HepG2 (cell line): ENCODE results near the gene CELF2.

Experiments used
- CENPX ChIP-seq: sonication (generic); formaldehyde crosslinking; IDR thresholded peaks from 2 replicates; pipeline ENCODE4 v1.9.0; 2021; ENCODE audit warnings: mild to moderate bottlenecking, missing genetic modification reagents, moderate library complexity
- CTCF ChIP-seq: sonication (generic); formaldehyde crosslinking; IDR thresholded peaks from 2 replicates; pipeline ENCODE4 v1.5.0; 2020; ENCODE audit warnings: mild to moderate bottlenecking, missing genetic modification reagents, moderate library complexity
- E2F1 ChIP-seq: sonication (generic); formaldehyde crosslinking; IDR thresholded peaks from 2 replicates; pipeline ENCODE4 v1.5.0; 2020; ENCODE audit warnings: missing genetic modification reagents
- PAX8 ChIP-seq: sonication (generic); formaldehyde crosslinking; IDR thresholded peaks from 2 replicates; pipeline ENCODE4 v1.8.0; 2022; ENCODE audit warnings: mild to moderate bottlenecking, missing genetic modification reagents, borderline replicate concordance
- PHF20 ChIP-seq: sonication (generic); formaldehyde crosslinking; IDR thresholded peaks from 2 replicates; pipeline ENCODE4 v1.5.0; 2020; ENCODE audit warnings: mild to moderate bottlenecking, missing genetic modification reagents
- PRMT3 ChIP-seq: sonication (generic); formaldehyde crosslinking; IDR thresholded peaks from 2 replicates; pipeline ENCODE4 v1.8.1; 2022; ENCODE audit warnings: low read depth, mild to moderate bottlenecking, moderate library complexity, missing genetic modification reagents, borderline replicate concordance
- TBP ChIP-seq: sonication (generic); formaldehyde crosslinking; IDR thresholded peaks from 2 replicates; pipeline ENCODE4 v1.5.0; 2020; ENCODE audit warnings: missing genetic modification reagents
- ZNF501 ChIP-seq: sonication (generic); formaldehyde crosslinking; IDR thresholded peaks from 2 replicates; pipeline ENCODE4 v1.5.1; 2020; ENCODE audit warnings: mild to moderate bottlenecking, moderate library complexity, missing genetic modification reagents
- TF ChIP-seq, protein P1 (sequence below): sonication (generic); formaldehyde crosslinking; IDR thresholded peaks from 2 replicates; pipeline ENCODE4 v1.4.0; 2020; ENCODE audit warnings: mild to moderate bottlenecking, missing genetic modification reagents

DNA sequence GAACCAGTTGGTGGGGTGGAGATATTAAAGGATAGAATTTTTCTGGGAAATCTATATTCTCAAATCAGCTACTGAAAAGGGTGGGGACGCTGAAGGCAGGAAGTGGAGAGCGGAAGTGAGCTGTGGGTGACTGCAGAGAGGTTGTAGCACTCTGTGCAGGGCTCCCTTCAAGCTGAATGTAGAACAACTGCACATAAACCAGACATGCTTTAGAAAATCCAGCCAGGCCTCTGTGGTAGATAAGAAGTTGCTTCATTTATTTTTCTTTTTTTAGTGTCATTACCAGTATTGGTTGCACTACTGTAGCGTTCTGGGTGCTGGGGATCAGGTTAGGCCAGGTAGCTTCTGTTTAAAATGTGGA, 127.8 kb downstream of the CELF2 start:
- TF ChIP-seq PHF20 (CRISPR knock-in tag) (no peak), CTCF (no peak), E2F1 (no peak), PAX8 (no peak), TBP (CRISPR knock-in tag) (no peak), PRMT3 (CRISPR knock-in tag) (no peak), CENPX (CRISPR knock-in tag) (no peak), ZNF501 (CRISPR knock-in tag) (no peak)
- TF ChIP-seq, protein P1, sequence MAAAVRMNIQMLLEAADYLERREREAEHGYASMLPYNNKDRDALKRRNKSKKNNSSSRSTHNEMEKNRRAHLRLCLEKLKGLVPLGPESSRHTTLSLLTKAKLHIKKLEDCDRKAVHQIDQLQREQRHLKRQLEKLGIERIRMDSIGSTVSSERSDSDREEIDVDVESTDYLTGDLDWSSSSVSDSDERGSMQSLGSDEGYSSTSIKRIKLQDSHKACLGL (CRISPR knock-in tag), result no peak
